ENCODE measurements around the gene PTOV1. TPM values are rescaled to one million over a fixed set of nuclear protein-coding genes. Genes with fewer than 3 reads are reported as not detected.

The PTOV1 gene
- total RNA-seq (100 to 1,000 TPM; 103 to 133 TPM), polyA plus RNA-seq (100 to 1,000 TPM in 1 of 2 donors, 10 to 100 TPM in 1; 50.0 to 142 TPM)
- long read RNA-seq, donor 1, transcript PTOV1-212 (13 exons, 1,577 nt): minor isoform, 6 of 74 reads
- long read RNA-seq, donor 1, transcript PTOV1-205 (1 exons, 1,880 nt): minor isoform, 10 of 74 reads
- long read RNA-seq, donor 1, transcript PTOV1-210 (13 exons, 1,438 nt): major isoform, 11 of 74 reads
- long read RNA-seq, donor 1, partial matches to known transcripts: 21 of 74 reads
- long read RNA-seq, donor 1, other reads (novel, unspliced or antisense): 25 of 74 reads
- long read RNA-seq, donor 2, transcript PTOV1-212 (13 exons, 1,577 nt): major isoform, 33 of 56 reads
- long read RNA-seq, donor 2, partial matches to known transcripts: 8 of 56 reads
- long read RNA-seq, donor 2, other reads (novel, unspliced or antisense): 5 of 56 reads

DNA sequence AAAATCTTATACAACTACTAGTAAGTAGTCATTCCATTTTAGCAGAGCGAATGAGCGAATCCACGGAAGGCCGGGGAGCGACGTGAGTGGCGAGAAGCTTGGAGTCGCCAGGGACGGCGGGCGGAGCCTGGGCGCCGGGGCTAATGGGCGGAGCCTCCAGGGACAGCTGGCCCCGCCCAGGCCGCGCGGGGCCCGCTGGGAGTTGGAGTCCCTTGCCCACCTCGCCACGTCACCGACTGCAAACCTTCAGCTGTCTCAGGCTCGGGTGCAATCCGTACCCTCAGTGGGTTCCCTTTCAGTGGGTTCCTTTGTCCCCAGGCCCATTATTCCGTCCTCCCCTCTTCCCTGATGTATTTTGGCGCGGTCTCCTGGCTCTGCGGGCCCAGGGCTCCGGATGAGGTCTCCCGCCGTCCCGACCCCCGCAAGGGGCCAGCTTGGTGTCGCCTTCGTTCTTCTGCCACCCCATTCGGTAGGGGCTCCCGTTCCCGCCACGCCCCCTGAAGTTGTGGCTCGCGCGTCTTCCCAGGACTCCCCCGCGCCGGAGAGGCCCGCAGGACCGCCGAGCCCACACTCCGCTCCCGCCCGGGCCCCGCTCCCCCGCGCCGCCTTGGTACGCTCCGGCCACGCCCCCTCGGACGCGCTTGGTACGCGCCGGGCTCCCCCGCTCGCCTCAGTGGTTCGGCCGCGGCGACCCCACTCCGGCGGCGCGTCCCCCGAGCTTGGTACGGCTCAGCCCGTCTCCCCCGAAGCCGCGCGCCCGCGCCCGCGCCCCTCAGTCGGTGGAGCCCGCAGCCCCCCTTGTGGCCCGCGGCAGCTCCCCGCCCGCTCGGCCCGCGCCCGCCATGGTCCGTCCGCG is at the start of gene PTOV1:
PTOV1 (plus strand) TSS at position 673 of the 856 bp plus-strand sequence.
- H3K27me3 ChIP-seq (ENCODE audit: control insufficient read depth in 1 of 2, insufficient read depth in 2 of 2, low read length in 1 of 2): no peaks in the 10 kb centered on the region
- H3K4me3 ChIP-seq (ENCODE audit: low read length in 2 of 2): peak within 1 kb of the TSS; percentile 93 to 97
- ATAC-seq (ENCODE audit: low FRiP score) (peak; percentile 96), DNase-seq (peak; percentile 94 to 97)
- no peaks in the 10 kb centered on the region for H3K4me1 ChIP-seq (ENCODE audit: control insufficient read depth in 1 of 2, insufficient read depth in 2 of 2, low read length in 2 of 2)
- 1% methylated on average over 77 to 98 of the region's 98 CpGs for WGBS, 2 donors
- no peaks in the 10 kb centered on the region for H3K9me3 ChIP-seq (ENCODE audit: control insufficient read depth, low read length)
- intact Hi-C loops (cut with DNase I): loop anchor here (2.0 to 5.0 kb wide), 3 partner anchors 16 to 33 kb away; partner anchors contain the start of genes MED25 (in 2 of the 2) and PNKP (in 1 of the 2)
- peak within 1 kb of the TSS; percentile 84 to 99 for H3K27ac ChIP-seq (ENCODE audit: low read depth in 1 of 2, low read length in 2 of 2)
- H3K36me3 ChIP-seq (ENCODE audit: control insufficient read depth in 1 of 2, insufficient read depth in 2 of 2, low read length in 1 of 2): no peaks in the 10 kb centered on the region

DNA sequence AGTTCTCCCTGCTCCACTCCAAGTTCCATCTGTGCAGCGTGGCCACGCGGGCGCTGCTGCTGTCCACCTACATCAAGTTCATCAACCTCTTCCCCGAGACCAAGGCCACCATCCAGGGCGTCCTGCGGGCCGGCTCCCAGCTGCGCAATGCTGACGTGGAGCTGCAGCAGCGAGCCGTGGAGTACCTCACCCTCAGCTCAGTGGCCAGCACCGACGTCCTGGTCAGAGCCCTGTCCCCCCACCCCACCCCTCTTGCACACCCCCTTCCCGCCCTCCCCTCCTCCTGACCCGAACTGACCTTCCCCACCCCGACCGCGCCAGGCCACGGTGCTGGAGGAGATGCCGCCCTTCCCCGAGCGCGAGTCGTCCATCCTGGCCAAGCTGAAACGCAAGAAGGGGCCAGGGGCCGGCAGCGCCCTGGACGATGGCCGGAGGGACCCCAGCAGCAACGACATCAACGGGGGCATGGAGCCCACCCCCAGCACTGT is 49.5 kb upstream of the PTOV1 start:
- Histone ChIP-seq H3K4me3 (ENCODE audit: low read length in 2 of 2) (no peak overlapping the region), H3K9me3 (ENCODE audit: control insufficient read depth, low read length) (no peaks in the 10 kb centered on the region), H3K27ac (ENCODE audit: low read depth in 1 of 2, low read length in 2 of 2) (no peak overlapping the region), H3K36me3 (ENCODE audit: control insufficient read depth in 1 of 2, insufficient read depth in 2 of 2, low read length in 1 of 2) (peaks cover 0 to 12% of the 10 kb centered on the region in 2 donors), H3K4me1 (ENCODE audit: control insufficient read depth in 1 of 2, insufficient read depth in 2 of 2, low read length in 2 of 2) (no peaks in the 10 kb centered on the region), H3K27me3 (ENCODE audit: control insufficient read depth in 1 of 2, insufficient read depth in 2 of 2, low read length in 1 of 2) (no peaks in the 10 kb centered on the region)
- WGBS, 2 donors: 80 to 85% methylated on average over 32 of the region's 32 CpGs
- ATAC-seq (ENCODE audit: low FRiP score): no peak
- intact Hi-C loops (cut with DNase I): no loop called here
- no peak for DNase-seq

DNA sequence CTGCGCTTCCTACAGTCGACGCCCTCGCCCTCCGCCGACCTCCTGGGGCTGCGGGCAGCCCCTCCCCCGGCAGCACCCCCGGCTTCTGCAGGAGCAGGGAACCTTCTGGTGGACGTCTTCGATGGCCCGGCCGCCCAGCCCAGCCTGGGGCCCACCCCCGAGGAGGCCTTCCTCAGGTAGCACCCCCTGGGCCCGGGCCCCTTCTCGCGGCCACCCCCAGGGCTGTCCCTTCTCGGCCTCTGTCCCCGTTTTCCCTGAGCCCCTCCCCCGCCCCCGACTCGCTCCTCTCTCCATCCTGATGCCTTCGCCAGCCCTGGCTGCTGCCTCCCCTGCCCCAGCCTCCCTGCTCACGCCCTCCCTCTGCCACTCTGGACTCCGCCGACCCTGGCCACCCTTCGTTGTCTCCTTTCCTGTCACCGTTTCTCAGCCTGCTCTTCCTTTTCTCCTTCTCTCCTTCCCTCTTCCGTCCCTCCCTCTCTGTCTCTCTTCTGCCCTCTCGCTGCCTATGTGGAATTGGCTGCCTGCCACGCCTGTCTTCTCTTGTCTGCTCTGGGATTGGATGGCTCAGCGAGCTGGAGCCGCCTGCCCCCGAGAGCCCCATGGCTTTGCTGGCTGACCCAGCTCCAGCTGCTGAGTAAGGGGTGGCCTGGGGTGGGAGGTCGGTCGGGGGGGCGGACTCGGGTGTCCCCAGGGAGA is 48.8 kb upstream of the PTOV1 start:
- H3K27ac ChIP-seq (ENCODE audit: low read depth in 1 of 2, low read length in 2 of 2): no peak overlapping the region
- ATAC-seq (ENCODE audit: low FRiP score) (peak; percentile 81), DNase-seq (peak; percentile 90 to 96)
- no peak overlapping the region for H3K4me3 ChIP-seq (ENCODE audit: low read length in 2 of 2)
- WGBS, 2 donors: 25 to 37% methylated on average over 32 to 37 of the region's 38 CpGs
- H3K36me3 ChIP-seq (ENCODE audit: control insufficient read depth in 1 of 2, insufficient read depth in 2 of 2, low read length in 1 of 2): peaks cover 0 to 8% of the 10 kb centered on the region in 2 donors
- H3K9me3 ChIP-seq (ENCODE audit: control insufficient read depth, low read length): no peaks in the 10 kb centered on the region
- intact Hi-C loops (cut with DNase I): no loop called here
- no peaks in the 10 kb centered on the region for H3K4me1 ChIP-seq (ENCODE audit: control insufficient read depth in 1 of 2, insufficient read depth in 2 of 2, low read length in 2 of 2)
- H3K27me3 ChIP-seq (ENCODE audit: control insufficient read depth in 1 of 2, insufficient read depth in 2 of 2, low read length in 1 of 2): no peaks in the 10 kb centered on the region

DNA sequence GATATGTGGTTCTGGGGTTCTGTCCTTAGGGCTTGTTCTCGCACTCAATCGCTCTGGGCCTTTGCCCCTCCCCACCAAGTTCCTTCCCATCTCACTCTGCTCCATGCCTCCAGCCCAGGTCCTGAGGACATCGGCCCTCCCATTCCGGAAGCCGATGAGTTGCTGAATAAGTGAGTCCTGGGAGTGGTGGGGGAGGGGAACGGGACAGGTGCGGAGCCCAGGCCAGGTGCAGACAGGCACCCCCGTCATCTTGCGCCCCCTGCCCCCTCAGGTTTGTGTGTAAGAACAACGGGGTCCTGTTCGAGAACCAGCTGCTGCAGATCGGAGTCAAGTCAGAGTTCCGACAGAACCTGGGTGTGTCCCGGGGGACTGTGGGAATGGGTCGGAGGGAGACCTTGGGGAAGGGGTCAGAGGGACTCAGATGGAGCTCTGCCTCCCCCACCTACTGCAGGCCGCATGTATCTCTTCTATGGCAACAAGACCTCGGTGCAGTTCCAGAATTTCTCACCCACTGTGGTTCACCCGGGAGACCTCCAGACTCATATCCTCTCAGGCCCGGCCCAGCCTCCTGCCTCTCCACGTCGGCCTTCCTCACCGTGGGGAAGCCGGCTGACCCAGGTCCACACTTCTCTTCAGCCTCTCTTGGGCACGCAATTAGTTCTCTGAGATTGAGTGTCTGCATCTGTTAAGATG is 48.0 kb upstream of the PTOV1 start:
- H3K27ac ChIP-seq (ENCODE audit: low read depth in 1 of 2, low read length in 2 of 2): no peak overlapping the region
- H3K36me3 ChIP-seq (ENCODE audit: control insufficient read depth in 1 of 2, insufficient read depth in 2 of 2, low read length in 1 of 2): peaks cover 0 to 9% of the 10 kb centered on the region in 2 donors

DNA sequence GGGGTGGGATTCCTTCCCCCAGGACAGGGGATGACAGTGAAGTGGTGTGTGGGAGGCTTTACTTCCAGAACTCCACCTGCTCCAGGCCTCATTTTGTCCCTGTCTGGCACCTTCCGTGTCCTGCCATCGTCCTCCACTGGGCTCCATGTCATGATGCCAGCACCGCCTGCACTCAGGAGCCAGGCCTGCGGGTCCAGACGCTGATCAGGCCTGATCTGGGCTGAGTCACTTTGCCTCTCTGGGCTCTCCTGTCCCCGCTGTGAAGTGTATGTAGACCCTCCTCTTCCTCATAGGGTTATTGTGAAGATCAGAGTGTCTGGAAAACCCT is 47.5 kb upstream of the PTOV1 start:
- 90% methylated on average over 6 of the region's 6 CpGs for WGBS, 2 donors
- Histone ChIP-seq H3K36me3 (ENCODE audit: control insufficient read depth in 1 of 2, insufficient read depth in 2 of 2, low read length in 1 of 2) (peaks cover 0 to 9% of the 10 kb centered on the region in 2 donors), H3K9me3 (ENCODE audit: control insufficient read depth, low read length) (no peaks in the 10 kb centered on the region), H3K27ac (ENCODE audit: low read depth in 1 of 2, low read length in 2 of 2) (no peak overlapping the region), H3K4me3 (ENCODE audit: low read length in 2 of 2) (no peak overlapping the region), H3K27me3 (ENCODE audit: control insufficient read depth in 1 of 2, insufficient read depth in 2 of 2, low read length in 1 of 2) (no peaks in the 10 kb centered on the region), H3K4me1 (ENCODE audit: control insufficient read depth in 1 of 2, insufficient read depth in 2 of 2, low read length in 2 of 2) (no peaks in the 10 kb centered on the region)
- ATAC-seq (ENCODE audit: low FRiP score) (no peak), DNase-seq (no peak)
- intact Hi-C loops (cut with DNase I): no loop called here

More for the DNA sequence above, 48.0 kb upstream of the PTOV1 start:
- DNase-seq (no peak), ATAC-seq (ENCODE audit: low FRiP score) (no peak)
- Histone ChIP-seq H3K9me3 (ENCODE audit: control insufficient read depth, low read length) (no peaks in the 10 kb centered on the region), H3K4me1 (ENCODE audit: control insufficient read depth in 1 of 2, insufficient read depth in 2 of 2, low read length in 2 of 2) (no peaks in the 10 kb centered on the region), H3K4me3 (ENCODE audit: low read length in 2 of 2) (no peak overlapping the region), H3K27me3 (ENCODE audit: control insufficient read depth in 1 of 2, insufficient read depth in 2 of 2, low read length in 1 of 2) (no peaks in the 10 kb centered on the region)
- intact Hi-C loops (cut with DNase I): no loop called here
- 86 to 89% methylated on average over 24 of the region's 24 CpGs for WGBS, 2 donors

DNA sequence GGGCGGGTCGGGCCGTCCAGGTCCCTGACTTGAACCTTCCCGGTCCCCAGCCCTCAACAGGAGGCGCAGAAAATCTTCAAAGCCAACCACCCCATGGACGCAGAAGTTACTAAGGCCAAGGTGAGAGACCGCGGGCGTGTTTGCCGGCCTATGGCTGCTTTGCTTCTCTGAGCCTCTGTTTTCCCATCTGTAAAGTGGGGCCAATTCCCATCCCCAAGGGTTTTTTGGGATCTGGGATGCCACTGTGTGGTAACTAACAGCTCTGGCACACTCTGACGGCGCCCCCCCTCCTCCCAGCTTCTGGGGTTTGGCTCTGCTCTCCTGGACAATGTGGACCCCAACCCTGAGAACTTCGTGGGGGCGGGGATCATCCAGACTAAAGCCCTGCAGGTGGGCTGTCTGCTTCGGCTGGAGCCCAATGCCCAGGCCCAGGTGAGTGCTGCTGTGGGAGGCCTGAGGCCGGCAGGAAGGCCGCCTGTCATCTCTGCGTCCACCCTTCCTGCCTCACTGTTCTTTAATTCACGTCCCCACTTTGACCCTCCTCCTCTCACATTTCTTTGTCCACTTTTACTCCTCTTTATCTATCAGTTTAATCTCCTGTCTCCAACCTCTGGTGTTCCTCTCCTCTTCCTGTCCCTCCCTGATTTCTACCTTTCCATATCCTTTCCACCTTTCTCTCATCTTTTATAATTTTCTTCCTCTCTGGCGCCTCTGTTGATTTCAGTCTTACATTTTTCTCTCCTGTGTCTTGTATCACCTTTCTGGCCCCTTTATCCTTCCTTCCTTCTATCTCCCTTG is 44.9 kb upstream of the PTOV1 start:
- Histone ChIP-seq H3K36me3 (ENCODE audit: control insufficient read depth in 1 of 2, insufficient read depth in 2 of 2, low read length in 1 of 2) (peaks cover 0 to 4% of the 10 kb centered on the region in 2 donors), H3K27ac (ENCODE audit: low read depth in 1 of 2, low read length in 2 of 2) (no peak overlapping the region), H3K9me3 (ENCODE audit: control insufficient read depth, low read length) (no peaks in the 10 kb centered on the region), H3K27me3 (ENCODE audit: control insufficient read depth in 1 of 2, insufficient read depth in 2 of 2, low read length in 1 of 2) (no peaks in the 10 kb centered on the region), H3K4me1 (ENCODE audit: control insufficient read depth in 1 of 2, insufficient read depth in 2 of 2, low read length in 2 of 2) (no peaks in the 10 kb centered on the region), H3K4me3 (ENCODE audit: low read length in 2 of 2) (no peak overlapping the region)
- ATAC-seq (ENCODE audit: low FRiP score) (no peak), DNase-seq (no peak)
- intact Hi-C loops (cut with DNase I): loop anchor here (5.0 kb wide), 1 partner anchor 39 kb away; the partner anchor contains the start of gene AP2A1 (in 2 of the 2)
- WGBS, 2 donors: 80 to 83% methylated on average over 20 of the region's 20 CpGs

DNA sequence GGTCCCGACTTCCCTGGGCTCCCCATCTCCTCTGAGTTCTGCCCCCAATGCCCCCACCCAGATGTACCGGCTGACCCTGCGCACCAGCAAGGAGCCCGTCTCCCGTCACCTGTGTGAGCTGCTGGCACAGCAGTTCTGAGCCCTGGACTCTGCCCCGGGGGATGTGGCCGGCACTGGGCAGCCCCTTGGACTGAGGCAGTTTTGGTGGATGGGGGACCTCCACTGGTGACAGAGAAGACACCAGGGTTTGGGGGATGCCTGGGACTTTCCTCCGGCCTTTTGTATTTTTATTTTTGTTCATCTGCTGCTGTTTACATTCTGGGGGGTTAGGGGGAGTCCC is 44.4 kb upstream of the PTOV1 start:
- Histone ChIP-seq H3K27me3 (ENCODE audit: control insufficient read depth in 1 of 2, insufficient read depth in 2 of 2, low read length in 1 of 2) (no peaks in the 10 kb centered on the region), H3K9me3 (ENCODE audit: control insufficient read depth, low read length) (no peaks in the 10 kb centered on the region), H3K4me3 (ENCODE audit: low read length in 2 of 2) (no peak overlapping the region), H3K36me3 (ENCODE audit: control insufficient read depth in 1 of 2, insufficient read depth in 2 of 2, low read length in 1 of 2) (peaks cover 0 to 2% of the 10 kb centered on the region in 2 donors), H3K27ac (ENCODE audit: low read depth in 1 of 2, low read length in 2 of 2) (no peak overlapping the region), H3K4me1 (ENCODE audit: control insufficient read depth in 1 of 2, insufficient read depth in 2 of 2, low read length in 2 of 2) (no peaks in the 10 kb centered on the region)
- DNase-seq: no peak
- WGBS, 2 donors: 88 to 91% methylated on average over 8 of the region's 8 CpGs
- intact Hi-C loops (cut with DNase I): loop anchor here (5.0 kb wide), 1 partner anchor 39 kb away; the partner anchor contains the start of gene AP2A1 (in 2 of the 2)
- ATAC-seq (ENCODE audit: low FRiP score): no peak
